GM12891 (cell line): ENCODE results near the gene PHETA1.

Source experiments
- PAX5 ChIP-seq: IDR thresholded peaks from 2 replicates; pipeline ENCODE4 v1.6.1; 2011; ENCODE audit warnings: low read length, moderate library complexity, mild to moderate bottlenecking; ENCODE audit not compliant: insufficient read depth, severe bottlenecking
- POLR2A ChIP-seq: IDR thresholded peaks from 2 replicates; pipeline ENCODE4 v1.6.1; 2011; ENCODE audit warnings: low read depth, low read length, control low read depth
- POLR2AphosphoS5 ChIP-seq: IDR thresholded peaks from 2 replicates; pipeline ENCODE4 v1.6.1; 2011; ENCODE audit warnings: low read depth, low read length, control low read depth
- POU2F2 ChIP-seq: IDR thresholded peaks from 2 replicates; pipeline ENCODE4 v1.6.1; 2011; ENCODE audit warnings: low read depth, mild to moderate bottlenecking, control low read depth, low read length, moderate library complexity
- SPI1 ChIP-seq: IDR thresholded peaks from 2 replicates; pipeline ENCODE4 v1.6.1; 2011; ENCODE audit warnings: low read depth, low read length, control low read depth
- TAF1 ChIP-seq: IDR thresholded peaks from 2 replicates; pipeline ENCODE4 v1.6.1; 2011; ENCODE audit warnings: low read depth, low read length, control low read depth

- TF ChIP-seq POU2F2, result no peak
- TF ChIP-seq TAF1, result no peak
- TF ChIP-seq SPI1, result no peak
- TF ChIP-seq POLR2AphosphoS5, result no peak
- no peak for TF ChIP-seq PAX5
- TF ChIP-seq POLR2A, result no peak
Observed at GRCh38 chr12:111361073-111361716, 7.7 kb downstream of the PHETA1 start.
